Measurements from ENCODE around the gene ALOX15.

DNA sequence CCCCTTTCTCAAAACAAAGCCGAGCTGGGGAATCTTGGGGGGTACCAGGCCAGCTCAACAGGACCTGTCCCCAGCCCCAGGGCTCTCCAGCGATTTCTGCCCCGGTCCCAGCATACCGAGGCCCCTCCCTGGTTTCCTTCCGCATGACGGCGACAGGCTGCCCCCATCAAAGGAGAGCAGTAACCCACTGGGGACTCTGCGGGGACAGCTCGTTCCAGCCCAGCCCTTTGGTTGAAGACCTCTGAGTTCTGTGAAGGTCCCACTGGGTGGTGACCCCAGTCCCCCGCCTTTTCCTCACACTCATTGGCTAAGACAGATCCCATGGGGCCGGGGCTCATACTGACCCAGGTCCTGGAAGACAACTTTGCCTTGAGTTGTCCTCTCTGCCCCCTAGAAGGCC, 53.1 kb downstream of the ALOX15 start:
- TF ChIP-seq, protein P1, sequence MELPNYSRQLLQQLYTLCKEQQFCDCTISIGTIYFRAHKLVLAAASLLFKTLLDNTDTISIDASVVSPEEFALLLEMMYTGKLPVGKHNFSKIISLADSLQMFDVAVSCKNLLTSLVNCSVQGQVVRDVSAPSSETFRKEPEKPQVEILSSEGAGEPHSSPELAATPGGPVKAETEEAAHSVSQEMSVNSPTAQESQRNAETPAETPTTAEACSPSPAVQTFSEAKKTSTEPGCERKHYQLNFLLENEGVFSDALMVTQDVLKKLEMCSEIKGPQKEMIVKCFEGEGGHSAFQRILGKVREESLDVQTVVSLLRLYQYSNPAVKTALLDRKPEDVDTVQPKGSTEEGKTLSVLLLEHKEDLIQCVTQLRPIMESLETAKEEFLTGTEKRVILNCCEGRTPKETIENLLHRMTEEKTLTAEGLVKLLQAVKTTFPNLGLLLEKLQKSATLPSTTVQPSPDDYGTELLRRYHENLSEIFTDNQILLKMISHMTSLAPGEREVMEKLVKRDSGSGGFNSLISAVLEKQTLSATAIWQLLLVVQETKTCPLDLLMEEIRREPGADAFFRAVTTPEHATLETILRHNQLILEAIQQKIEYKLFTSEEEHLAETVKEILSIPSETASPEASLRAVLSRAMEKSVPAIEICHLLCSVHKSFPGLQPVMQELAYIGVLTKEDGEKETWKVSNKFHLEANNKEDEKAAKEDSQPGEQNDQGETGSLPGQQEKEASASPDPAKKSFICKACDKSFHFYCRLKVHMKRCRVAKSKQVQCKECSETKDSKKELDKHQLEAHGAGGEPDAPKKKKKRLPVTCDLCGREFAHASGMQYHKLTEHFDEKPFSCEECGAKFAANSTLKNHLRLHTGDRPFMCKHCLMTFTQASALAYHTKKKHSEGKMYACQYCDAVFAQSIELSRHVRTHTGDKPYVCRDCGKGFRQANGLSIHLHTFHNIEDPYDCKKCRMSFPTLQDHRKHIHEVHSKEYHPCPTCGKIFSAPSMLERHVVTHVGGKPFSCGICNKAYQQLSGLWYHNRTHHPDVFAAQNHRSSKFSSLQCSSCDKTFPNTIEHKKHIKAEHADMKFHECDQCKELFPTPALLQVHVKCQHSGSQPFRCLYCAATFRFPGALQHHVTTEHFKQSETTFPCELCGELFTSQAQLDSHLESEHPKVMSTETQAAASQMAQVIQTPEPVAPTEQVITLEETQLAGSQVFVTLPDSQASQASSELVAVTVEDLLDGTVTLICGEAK (IDR thresholded peaks at IDR 0.05; ENCODE audit: borderline replicate concordance) = no peak
- TF ChIP-seq, protein P2, sequence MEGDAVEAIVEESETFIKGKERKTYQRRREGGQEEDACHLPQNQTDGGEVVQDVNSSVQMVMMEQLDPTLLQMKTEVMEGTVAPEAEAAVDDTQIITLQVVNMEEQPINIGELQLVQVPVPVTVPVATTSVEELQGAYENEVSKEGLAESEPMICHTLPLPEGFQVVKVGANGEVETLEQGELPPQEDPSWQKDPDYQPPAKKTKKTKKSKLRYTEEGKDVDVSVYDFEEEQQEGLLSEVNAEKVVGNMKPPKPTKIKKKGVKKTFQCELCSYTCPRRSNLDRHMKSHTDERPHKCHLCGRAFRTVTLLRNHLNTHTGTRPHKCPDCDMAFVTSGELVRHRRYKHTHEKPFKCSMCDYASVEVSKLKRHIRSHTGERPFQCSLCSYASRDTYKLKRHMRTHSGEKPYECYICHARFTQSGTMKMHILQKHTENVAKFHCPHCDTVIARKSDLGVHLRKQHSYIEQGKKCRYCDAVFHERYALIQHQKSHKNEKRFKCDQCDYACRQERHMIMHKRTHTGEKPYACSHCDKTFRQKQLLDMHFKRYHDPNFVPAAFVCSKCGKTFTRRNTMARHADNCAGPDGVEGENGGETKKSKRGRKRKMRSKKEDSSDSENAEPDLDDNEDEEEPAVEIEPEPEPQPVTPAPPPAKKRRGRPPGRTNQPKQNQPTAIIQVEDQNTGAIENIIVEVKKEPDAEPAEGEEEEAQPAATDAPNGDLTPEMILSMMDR (IDR thresholded peaks at IDR 0.05 in 2 of 3, conservative IDR thresholded peaks at IDR 0.05 in 1 of 3; ENCODE audit: control insufficient read depth in 2 of 3, extremely low read depth in 1 of 3, insufficient read depth in 1 of 3, low read depth in 3 of 3, low read length in 3 of 3) = no peak
- TF ChIP-seq SIX5 (IDR thresholded peaks at IDR 0.05; ENCODE audit: low read depth, low read length, severe bottlenecking) (no peak), CBFB (IDR thresholded peaks at IDR 0.05; ENCODE audit: low read depth) (no peak), ESRRA (IDR thresholded peaks at IDR 0.05; ENCODE audit: low read length) (no peak), SMAD1 (IDR thresholded peaks at IDR 0.05; ENCODE audit: low read depth, partially characterized antibody) (no peak), ZNF24 (IDR thresholded peaks at IDR 0.05) (no peak), BACH1 (IDR thresholded peaks at IDR 0.05; ENCODE audit: borderline replicate concordance) (no peak), FOXM1 (IDR thresholded peaks at IDR 0.05; ENCODE audit: low read depth, low read length) (no peak), ZSCAN29 (IDR thresholded peaks at IDR 0.05) (no peak), RAD21 (IDR thresholded peaks at IDR 0.05; ENCODE audit: insufficient read depth, low read depth, low read length) (no peak)
